Skeletal muscle satellite cell (primary cell): Measurements from ENCODE around the gene PRKAG2.

Experiments used
- H3K27me3 ChIP-seq: 2 replicates; pipeline ENCODE4 v1.7.0; 2013; ENCODE audit warnings: low read length; ENCODE audit not compliant: control insufficient read depth, insufficient read depth
- H3K36me3 ChIP-seq: 2 replicates; pipeline ENCODE4 v1.7.0; 2013; ENCODE audit warnings: mild to moderate bottlenecking, control low read depth, low read length; ENCODE audit not compliant: insufficient read depth
- H3K4me1 ChIP-seq: 2 replicates; pipeline ENCODE4 v1.7.0; 2013; ENCODE audit warnings: low read length; ENCODE audit not compliant: control insufficient read depth, insufficient read depth
- H3K4me2 ChIP-seq: 2 replicates; pipeline ENCODE4 v1.7.0; 2013; ENCODE audit warnings: mild to moderate bottlenecking, low read length
- H3K4me3 ChIP-seq: 2 replicates; pipeline ENCODE4 v1.7.0; 2013; ENCODE audit warnings: low read length
- H3K9ac ChIP-seq: 2 replicates; pipeline ENCODE4 v1.7.0; 2013; ENCODE audit warnings: mild to moderate bottlenecking, low read depth, low read length, moderate library complexity
- H3K9me3 ChIP-seq: replicated peaks from 2 replicates; pipeline ENCODE4 v1.7.0; 2013; ENCODE audit warnings: mild to moderate bottlenecking, control low read depth, low read length

PRKAG2 gene

DNA sequence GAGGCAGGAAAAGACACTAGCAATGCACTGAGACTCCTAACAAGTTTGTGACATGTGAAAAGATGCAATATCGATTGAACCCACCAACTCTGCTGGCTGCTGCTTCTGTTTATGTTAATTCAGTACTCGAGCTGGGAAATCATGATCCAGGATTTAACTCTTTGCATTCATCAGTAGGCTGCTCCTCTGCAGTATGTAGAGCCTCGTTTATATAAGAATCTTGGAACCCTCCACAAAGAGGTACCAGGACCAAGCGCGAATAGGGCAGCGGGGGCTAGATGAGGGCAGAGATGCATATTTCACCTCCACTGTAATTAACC, 7.8 kb downstream of the PRKAG2 start:
- no peak overlapping the region for H3K4me3 ChIP-seq
- peaks cover 65% of the 10 kb centered on the region for H3K27me3 ChIP-seq
- no peaks in the 10 kb centered on the region for H3K4me1 ChIP-seq
- no peak overlapping the region for H3K9ac ChIP-seq
- H3K4me2 ChIP-seq = no peak overlapping the region
- no peaks in the 10 kb centered on the region for H3K9me3 ChIP-seq
- no peaks in the 10 kb centered on the region for H3K36me3 ChIP-seq

DNA sequence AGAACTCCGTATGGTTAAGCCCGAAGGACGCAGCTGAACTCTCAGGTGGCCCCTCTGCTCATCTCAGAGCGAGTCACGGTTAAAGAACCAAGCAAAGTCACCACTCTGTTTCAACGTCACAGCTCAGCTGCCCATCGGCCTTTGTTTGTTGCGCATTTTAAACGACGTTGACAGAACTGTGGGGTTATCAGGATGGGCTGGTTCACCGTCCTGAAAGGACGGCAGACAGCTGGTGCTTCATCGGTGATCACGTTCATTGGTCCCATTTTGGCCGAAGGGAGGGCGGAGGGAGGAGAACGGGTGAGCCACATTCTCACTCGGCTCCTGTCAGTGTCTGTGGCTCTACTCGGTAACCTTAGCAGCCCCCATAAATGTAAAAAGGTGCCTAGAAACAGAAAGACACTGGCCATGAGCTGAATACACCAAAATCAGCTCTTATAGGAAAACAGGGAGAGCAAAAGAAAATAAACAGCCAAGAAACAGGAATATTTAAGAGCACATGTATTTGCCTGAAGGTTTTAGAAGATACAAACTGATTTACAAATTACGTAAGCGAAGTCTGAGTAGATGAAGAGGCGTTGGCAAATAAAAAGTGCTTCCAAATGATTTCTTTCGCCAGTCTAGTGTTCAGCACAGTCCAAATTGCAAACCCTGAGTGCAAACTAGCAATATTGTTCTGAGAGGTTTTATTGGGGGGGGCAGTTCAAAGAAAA, 8.4 kb downstream of the PRKAG2 start:
- H3K4me2 ChIP-seq = no peak overlapping the region
- H3K4me3 ChIP-seq = no peak overlapping the region
- H3K9me3 ChIP-seq = no peaks in the 10 kb centered on the region
- H3K9ac ChIP-seq = no peak overlapping the region
- no peaks in the 10 kb centered on the region for H3K4me1 ChIP-seq
- H3K27me3 ChIP-seq = peaks cover 68% of the 10 kb centered on the region
- H3K36me3 ChIP-seq = no peaks in the 10 kb centered on the region

DNA sequence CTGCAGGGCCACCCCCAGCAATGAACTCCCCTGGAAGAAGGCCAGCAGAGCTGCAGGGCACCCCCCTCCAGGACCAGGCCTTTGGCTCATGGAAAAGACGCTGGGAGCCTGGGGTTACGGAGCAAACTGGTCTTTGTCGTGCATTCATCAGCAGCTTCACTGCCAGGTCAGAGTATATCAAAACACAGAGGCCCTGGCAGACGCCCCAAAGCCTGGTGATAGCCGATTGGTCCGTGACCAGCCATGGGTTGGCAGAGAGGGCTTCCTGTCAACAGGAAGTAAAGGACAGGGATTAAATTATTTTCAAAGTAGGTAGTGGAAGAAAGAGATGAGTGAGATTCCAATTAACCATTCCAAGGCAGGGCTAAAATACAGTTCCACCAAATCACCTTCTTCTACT, 9.0 kb downstream of the PRKAG2 start:
- H3K9ac ChIP-seq = no peak overlapping the region
- H3K4me2 ChIP-seq = no peak overlapping the region
- H3K9me3 ChIP-seq = no peaks in the 10 kb centered on the region
- H3K4me3 ChIP-seq = no peak overlapping the region
- no peaks in the 10 kb centered on the region for H3K4me1 ChIP-seq
- H3K27me3 ChIP-seq = peaks cover 62% of the 10 kb centered on the region
- H3K36me3 ChIP-seq = no peaks in the 10 kb centered on the region

DNA sequence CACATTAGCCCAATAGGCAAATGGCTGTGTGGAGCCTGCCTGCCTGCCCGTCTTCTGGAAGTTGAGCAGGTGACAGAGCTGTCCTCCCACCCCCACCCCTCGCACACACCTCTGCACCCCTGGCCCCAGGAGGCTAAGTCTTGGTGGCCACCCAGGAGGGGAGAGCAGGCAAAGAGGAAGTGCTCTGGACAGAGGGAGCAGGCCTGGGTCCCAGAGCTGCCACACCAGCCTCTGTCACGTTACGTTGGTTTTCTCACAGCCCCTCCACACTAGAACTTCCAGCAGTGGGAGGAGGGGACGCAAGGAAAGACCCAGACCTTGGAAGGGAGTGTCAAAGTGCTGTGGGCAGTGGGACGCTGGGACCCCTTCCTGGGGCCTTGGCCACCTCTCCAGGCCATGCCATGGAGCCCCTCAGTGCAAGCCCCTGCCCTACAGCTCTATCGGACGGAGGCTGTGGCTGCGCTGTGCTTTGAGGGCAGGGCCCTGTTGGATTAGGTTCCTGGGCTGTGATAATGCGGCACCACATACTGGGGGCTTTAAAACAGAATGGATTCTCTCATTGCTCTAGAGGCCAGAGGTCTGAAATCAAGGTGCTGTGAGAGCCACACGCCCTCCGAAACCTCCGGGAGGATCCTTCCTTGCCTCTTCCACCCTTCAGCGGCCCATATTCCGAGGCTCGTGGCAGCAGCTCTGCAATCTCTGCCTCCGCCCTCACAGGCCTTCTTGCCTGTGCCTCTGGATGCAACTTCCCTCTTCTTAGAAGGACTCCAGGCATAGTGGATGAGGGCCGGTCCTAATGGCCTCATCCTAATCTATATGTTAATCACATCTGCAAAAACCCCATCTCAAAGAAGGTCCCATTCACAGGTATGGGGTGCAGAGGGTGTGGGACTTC, 9.9 kb downstream of the PRKAG2 start:
- H3K4me1 ChIP-seq = no peaks in the 10 kb centered on the region
- no peaks in the 10 kb centered on the region for H3K9me3 ChIP-seq
- H3K27me3 ChIP-seq = peaks cover 57% of the 10 kb centered on the region
- no peak overlapping the region for H3K4me3 ChIP-seq
- H3K4me2 ChIP-seq = no peak overlapping the region
- H3K9ac ChIP-seq = no peak overlapping the region
- no peaks in the 10 kb centered on the region for H3K36me3 ChIP-seq

- Histone ChIP-seq H3K4me2 (no peak overlapping the region), H3K4me1 (no peaks in the 10 kb centered on the region), H3K9ac (no peak overlapping the region), H3K27me3 (peaks cover 49% of the 10 kb centered on the region), H3K36me3 (no peaks in the 10 kb centered on the region), H3K4me3 (no peak overlapping the region), H3K9me3 (no peaks in the 10 kb centered on the region)
Observed at GRCh38 chr7:151866028-151866427, 10.9 kb downstream of the PRKAG2 start.

GRCh38 chr7:151865070-151865670, 11.7 kb downstream of the PRKAG2 start:
- no peaks in the 10 kb centered on the region for H3K4me1 ChIP-seq
- H3K9ac ChIP-seq = no peak overlapping the region
- H3K4me2 ChIP-seq = no peak overlapping the region
- no peaks in the 10 kb centered on the region for H3K9me3 ChIP-seq
- H3K4me3 ChIP-seq = no peak overlapping the region
- peaks cover 43% of the 10 kb centered on the region for H3K27me3 ChIP-seq
- no peaks in the 10 kb centered on the region for H3K36me3 ChIP-seq

DNA sequence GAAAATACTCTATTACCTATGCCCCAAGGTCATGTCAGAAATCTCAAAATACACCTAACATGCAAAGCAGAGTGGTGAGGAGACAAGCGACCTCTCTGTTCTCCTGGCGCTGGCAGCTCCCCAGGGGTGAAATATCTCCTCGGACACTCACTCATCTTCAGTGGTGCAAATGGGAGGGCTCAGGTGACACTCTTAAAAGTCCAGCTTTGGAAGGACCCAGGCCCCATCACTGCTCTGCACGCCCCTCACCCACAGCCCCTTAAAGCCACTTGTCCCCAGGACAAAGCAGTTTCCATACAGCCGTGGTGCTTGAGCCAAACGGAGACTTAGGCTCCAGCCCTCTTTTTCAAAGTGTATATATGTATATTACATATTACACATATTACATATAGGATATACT, 12.4 kb downstream of the PRKAG2 start:
- H3K4me1 ChIP-seq = no peaks in the 10 kb centered on the region
- H3K36me3 ChIP-seq = no peaks in the 10 kb centered on the region
- no peak overlapping the region for H3K4me2 ChIP-seq
- H3K9ac ChIP-seq = no peak overlapping the region
- H3K9me3 ChIP-seq = no peaks in the 10 kb centered on the region
- H3K27me3 ChIP-seq = peaks cover 44% of the 10 kb centered on the region
- H3K4me3 ChIP-seq = no peak overlapping the region

DNA sequence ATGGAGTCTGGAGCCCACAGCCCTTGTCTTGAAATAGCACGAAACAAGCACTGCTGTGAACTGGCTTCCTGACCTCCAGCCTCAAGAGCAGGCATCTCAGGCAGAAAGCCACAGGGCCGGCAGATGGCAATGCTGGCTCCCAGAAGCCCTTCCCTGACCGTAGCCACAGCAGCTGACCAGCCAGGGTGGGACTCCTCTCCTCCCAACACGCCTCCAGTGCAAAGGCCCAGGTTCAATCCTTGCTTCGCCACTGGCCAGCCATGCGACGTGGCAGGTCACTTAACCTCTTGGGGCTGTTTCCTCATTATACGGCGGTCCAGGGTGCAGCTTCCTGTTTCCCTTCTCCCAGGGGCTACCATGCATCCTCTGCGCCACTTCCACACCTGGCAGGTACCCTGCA, 12.8 kb downstream of the PRKAG2 start:
- Histone ChIP-seq H3K4me1 (no peaks in the 10 kb centered on the region), H3K36me3 (no peaks in the 10 kb centered on the region), H3K9me3 (no peaks in the 10 kb centered on the region), H3K4me2 (no peak overlapping the region), H3K27me3 (peaks cover 40% of the 10 kb centered on the region), H3K9ac (no peak overlapping the region), H3K4me3 (no peak overlapping the region)

- Histone ChIP-seq H3K4me2 (no peak overlapping the region), H3K4me1 (no peaks in the 10 kb centered on the region), H3K36me3 (no peaks in the 10 kb centered on the region), H3K27me3 (peaks cover 36% of the 10 kb centered on the region), H3K9me3 (no peaks in the 10 kb centered on the region), H3K9ac (no peak overlapping the region), H3K4me3 (no peak overlapping the region)
Observed at GRCh38 chr7:151863386-151864079, 13.4 kb downstream of the PRKAG2 start.

DNA sequence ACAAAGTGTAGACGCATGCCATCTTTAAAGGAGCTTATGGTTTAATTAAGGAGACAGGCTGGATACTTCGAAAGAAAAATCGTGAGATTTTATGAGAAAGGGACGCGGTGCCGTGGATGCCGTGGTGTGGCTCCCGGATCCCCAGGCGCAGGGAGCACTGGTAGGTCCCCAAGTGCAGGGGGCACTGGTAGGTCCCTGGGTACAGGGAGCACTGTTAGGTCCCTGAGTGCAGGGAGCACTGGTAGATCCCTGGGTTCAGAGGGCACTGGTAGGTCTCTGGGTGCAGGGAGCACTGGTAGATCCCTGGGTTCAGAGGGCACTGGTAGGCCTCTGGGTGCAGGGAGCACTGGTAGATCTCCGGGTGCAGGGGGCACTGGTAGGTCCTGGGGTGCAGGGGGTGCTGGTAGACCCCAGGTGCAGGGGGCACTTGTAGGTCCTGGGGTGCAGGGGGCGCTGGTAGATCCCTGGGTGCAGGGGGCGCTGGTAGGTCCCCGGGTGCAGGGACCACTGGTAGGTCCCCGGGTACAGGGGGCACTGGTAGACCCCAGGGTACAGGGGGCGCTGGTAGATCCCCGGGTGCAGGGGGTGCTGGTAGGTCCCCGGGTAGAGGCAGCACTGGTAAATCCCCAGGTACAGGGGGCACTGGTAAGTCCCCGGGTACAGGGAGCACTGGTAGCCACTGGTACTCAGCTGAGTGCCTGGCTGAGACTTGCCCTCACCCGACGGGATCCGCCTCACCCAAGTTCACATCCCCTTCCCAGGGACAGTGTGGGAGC, 14.1 kb downstream of the PRKAG2 start:
- Histone ChIP-seq H3K9me3 (no peaks in the 10 kb centered on the region), H3K4me3 (no peak overlapping the region), H3K27me3 (peaks cover 37% of the 10 kb centered on the region)

GRCh38 chr7:151861881-151862280, 15.0 kb downstream of the PRKAG2 start:
- Histone ChIP-seq H3K9me3 (no peaks in the 10 kb centered on the region), H3K9ac (no peak overlapping the region), H3K4me1 (no peaks in the 10 kb centered on the region), H3K36me3 (no peaks in the 10 kb centered on the region), H3K4me3 (no peak overlapping the region), H3K4me2 (no peak overlapping the region), H3K27me3 (peaks cover 34% of the 10 kb centered on the region)

More for the DNA sequence above, 14.1 kb downstream of the PRKAG2 start:
- H3K4me2 ChIP-seq = no peak overlapping the region
- no peak overlapping the region for H3K9ac ChIP-seq
- H3K36me3 ChIP-seq = no peaks in the 10 kb centered on the region
- H3K4me1 ChIP-seq = no peaks in the 10 kb centered on the region
